A673 (cell line): ENCODE measurements around the gene MSMO1.

Source experiments
- EZH2 ChIP-seq: fragments of 200-600 bp; sonication (generic); IDR thresholded peaks from 2 replicates; pipeline ENCODE4 v1.6.1; 2017; ENCODE audit warnings: borderline replicate concordance, low read depth, mild to moderate bottlenecking, mixed read lengths, antibody characterized with exemption, low read length; ENCODE audit not compliant: poor library complexity, severe bottlenecking
- TF ChIP-seq, protein P1 (sequence below): fragments of 300-800, 200-600 bp; sonication (generic); conservative IDR thresholded peaks from 2 replicates; pipeline ENCODE4 v1.5.1; 2017; ENCODE audit warnings: low read depth, mild to moderate bottlenecking, antibody characterized with exemption, low read length, moderate library complexity, mixed read lengths

- TF ChIP-seq EZH2 = no peak
- TF ChIP-seq, protein P1, sequence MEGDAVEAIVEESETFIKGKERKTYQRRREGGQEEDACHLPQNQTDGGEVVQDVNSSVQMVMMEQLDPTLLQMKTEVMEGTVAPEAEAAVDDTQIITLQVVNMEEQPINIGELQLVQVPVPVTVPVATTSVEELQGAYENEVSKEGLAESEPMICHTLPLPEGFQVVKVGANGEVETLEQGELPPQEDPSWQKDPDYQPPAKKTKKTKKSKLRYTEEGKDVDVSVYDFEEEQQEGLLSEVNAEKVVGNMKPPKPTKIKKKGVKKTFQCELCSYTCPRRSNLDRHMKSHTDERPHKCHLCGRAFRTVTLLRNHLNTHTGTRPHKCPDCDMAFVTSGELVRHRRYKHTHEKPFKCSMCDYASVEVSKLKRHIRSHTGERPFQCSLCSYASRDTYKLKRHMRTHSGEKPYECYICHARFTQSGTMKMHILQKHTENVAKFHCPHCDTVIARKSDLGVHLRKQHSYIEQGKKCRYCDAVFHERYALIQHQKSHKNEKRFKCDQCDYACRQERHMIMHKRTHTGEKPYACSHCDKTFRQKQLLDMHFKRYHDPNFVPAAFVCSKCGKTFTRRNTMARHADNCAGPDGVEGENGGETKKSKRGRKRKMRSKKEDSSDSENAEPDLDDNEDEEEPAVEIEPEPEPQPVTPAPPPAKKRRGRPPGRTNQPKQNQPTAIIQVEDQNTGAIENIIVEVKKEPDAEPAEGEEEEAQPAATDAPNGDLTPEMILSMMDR = no peak
Observed at GRCh38 chr4:165388756-165389155, 61.3 kb downstream of the MSMO1 start.
